Upper lobe of left lung (tissue), 4 donors: ENCODE results near the gene OR6S1.

Experiments
- EP300 ChIP-seq, 4 donors: sonication (generic); formaldehyde crosslinking; IDR thresholded peaks; one replicate each; pipeline ENCODE4 v1.5.1; 2017; ENCODE audit warnings: antibody characterized with exemption in 4 of 4, control low read depth in 2 of 4
- POLR2A ChIP-seq, 4 donors: fragments of 450-650 bp; IDR thresholded peaks; one replicate each; pipeline ENCODE4 v1.5.1; 2016 to 2017; ENCODE audit warnings: antibody characterized with exemption in 4 of 4, mild to moderate bottlenecking in 2 of 4
- POLR2AphosphoS5 ChIP-seq, 2 donors: sonication (generic); formaldehyde crosslinking; IDR thresholded peaks; one replicate each; pipeline ENCODE4 v1.5.1; 2017; ENCODE audit warnings: antibody characterized with exemption in 2 of 2
- TF ChIP-seq, protein P1 (sequence below), 6 experiments: fragments of 450-650 bp in 4 of 6; fragments of 200-600 bp in 2 of 6; sonication (generic) in 2 of 6; IDR thresholded peaks; one replicate each; pipeline ENCODE4 v1.5.1; 2016 to 2019; ENCODE audit warnings: antibody characterized with exemption in 6 of 6

DNA sequence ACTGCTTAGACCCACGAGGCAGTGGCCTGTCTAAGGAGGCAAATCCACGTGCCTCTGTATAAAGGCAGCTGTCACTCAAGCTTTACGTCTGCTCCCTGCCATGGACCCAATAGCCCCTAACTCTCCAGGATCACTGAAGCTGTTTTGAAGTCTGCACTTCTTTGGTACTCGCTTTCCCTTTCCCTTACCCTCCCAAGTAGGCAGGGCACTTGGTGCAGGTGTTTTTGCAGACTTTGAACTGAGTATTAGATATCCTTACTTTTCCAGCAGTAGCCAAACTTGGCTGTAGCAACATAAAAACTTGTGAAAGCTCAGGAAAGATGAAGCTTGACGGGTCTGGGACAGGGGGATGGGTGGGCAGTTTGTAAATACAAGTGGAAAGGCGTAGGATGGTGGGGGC is 17.8 kb upstream of the OR6S1 start:
- TF ChIP-seq EP300 (IDR thresholded peaks at IDR 0.05) (no peak), POLR2AphosphoS5 (IDR thresholded peaks at IDR 0.05) (no peak), POLR2A (IDR thresholded peaks at IDR 0.05) (no peak)
- TF ChIP-seq, protein P1, sequence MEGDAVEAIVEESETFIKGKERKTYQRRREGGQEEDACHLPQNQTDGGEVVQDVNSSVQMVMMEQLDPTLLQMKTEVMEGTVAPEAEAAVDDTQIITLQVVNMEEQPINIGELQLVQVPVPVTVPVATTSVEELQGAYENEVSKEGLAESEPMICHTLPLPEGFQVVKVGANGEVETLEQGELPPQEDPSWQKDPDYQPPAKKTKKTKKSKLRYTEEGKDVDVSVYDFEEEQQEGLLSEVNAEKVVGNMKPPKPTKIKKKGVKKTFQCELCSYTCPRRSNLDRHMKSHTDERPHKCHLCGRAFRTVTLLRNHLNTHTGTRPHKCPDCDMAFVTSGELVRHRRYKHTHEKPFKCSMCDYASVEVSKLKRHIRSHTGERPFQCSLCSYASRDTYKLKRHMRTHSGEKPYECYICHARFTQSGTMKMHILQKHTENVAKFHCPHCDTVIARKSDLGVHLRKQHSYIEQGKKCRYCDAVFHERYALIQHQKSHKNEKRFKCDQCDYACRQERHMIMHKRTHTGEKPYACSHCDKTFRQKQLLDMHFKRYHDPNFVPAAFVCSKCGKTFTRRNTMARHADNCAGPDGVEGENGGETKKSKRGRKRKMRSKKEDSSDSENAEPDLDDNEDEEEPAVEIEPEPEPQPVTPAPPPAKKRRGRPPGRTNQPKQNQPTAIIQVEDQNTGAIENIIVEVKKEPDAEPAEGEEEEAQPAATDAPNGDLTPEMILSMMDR (IDR thresholded peaks at IDR 0.05) = no peak
